Measurements from ENCODE around the gene C2orf78.

Gene C2orf78

GRCh38 chr2:73822276-73822675 lies 38.3 kb downstream of the C2orf78 start:
- Mint-ChIP-seq H3K4me3 (no peak overlapping the region), H3K4me1 (ENCODE audit: low read depth) (no peaks in the 10 kb centered on the region), H3K27ac (no peak overlapping the region), H3K27me3 (peaks cover 10% of the 10 kb centered on the region), H3K36me3 (ENCODE audit: low read depth) (no peaks in the 10 kb centered on the region), H3K9me3 (no peaks in the 10 kb centered on the region)
- intact Hi-C loops (cut with micrococcal nuclease) = no loop called here

- peaks cover 5% of the 10 kb centered on the region for H3K4me1 Mint-ChIP-seq (ENCODE audit: low read depth)
- no peak overlapping the region for H3K27ac Mint-ChIP-seq
- intact Hi-C loops (cut with micrococcal nuclease) = no loop called here
- H3K9me3 Mint-ChIP-seq = no peaks in the 10 kb centered on the region
- H3K27me3 Mint-ChIP-seq = peaks cover 10% of the 10 kb centered on the region
- no peak overlapping the region for H3K4me3 Mint-ChIP-seq
- no peaks in the 10 kb centered on the region for H3K36me3 Mint-ChIP-seq (ENCODE audit: low read depth)
Observed at GRCh38 chr2:73822991-73823390, 39.0 kb downstream of the C2orf78 start.

GRCh38 chr2:73823416-73823815 lies 39.4 kb downstream of the C2orf78 start:
- Mint-ChIP-seq H3K4me3 (no peak overlapping the region), H3K27me3 (peaks cover 8% of the 10 kb centered on the region), H3K27ac (no peak overlapping the region), H3K9me3 (no peaks in the 10 kb centered on the region), H3K4me1 (ENCODE audit: low read depth) (peaks cover 5% of the 10 kb centered on the region), H3K36me3 (ENCODE audit: low read depth) (no peaks in the 10 kb centered on the region)
- intact Hi-C loops (cut with micrococcal nuclease) = no loop called here

- Mint-ChIP-seq H3K27ac (no peak overlapping the region), H3K4me3 (no peak overlapping the region), H3K9me3 (no peaks in the 10 kb centered on the region), H3K27me3 (peaks cover 8% of the 10 kb centered on the region), H3K4me1 (ENCODE audit: low read depth) (peaks cover 5% of the 10 kb centered on the region), H3K36me3 (ENCODE audit: low read depth) (peaks cover 6% of the 10 kb centered on the region)
- intact Hi-C loops (cut with micrococcal nuclease) = loop anchor here (1.0 kb wide), 1 partner anchor 511 kb away; no protein-coding TSS in a partner anchor
Observed at GRCh38 chr2:73823916-73824523, 40.0 kb downstream of the C2orf78 start.

- H3K9me3 Mint-ChIP-seq = no peaks in the 10 kb centered on the region
- intact Hi-C loops (cut with micrococcal nuclease) = no loop called here
- H3K27ac Mint-ChIP-seq = no peak overlapping the region
- no peak overlapping the region for H3K4me3 Mint-ChIP-seq
- peaks cover 8% of the 10 kb centered on the region for H3K36me3 Mint-ChIP-seq (ENCODE audit: low read depth)
- peaks cover 5% of the 10 kb centered on the region for H3K27me3 Mint-ChIP-seq
- peaks cover 17% of the 10 kb centered on the region for H3K4me1 Mint-ChIP-seq (ENCODE audit: low read depth)
Observed at GRCh38 chr2:73825408-73825807, 41.4 kb downstream of the C2orf78 start.

GRCh38 chr2:73827018-73827417 lies 43.0 kb downstream of the C2orf78 start:
- Mint-ChIP-seq H3K9me3 (no peaks in the 10 kb centered on the region), H3K27ac (no peak overlapping the region), H3K27me3 (no peaks in the 10 kb centered on the region), H3K4me3 (no peak overlapping the region), H3K36me3 (ENCODE audit: low read depth) (peaks cover 23% of the 10 kb centered on the region), H3K4me1 (ENCODE audit: low read depth) (peaks cover 24% of the 10 kb centered on the region)
- intact Hi-C loops (cut with micrococcal nuclease) = no loop called here

GRCh38 chr2:73827660-73828388 lies 43.8 kb downstream of the C2orf78 start:
- peaks cover 28% of the 10 kb centered on the region for H3K4me1 Mint-ChIP-seq (ENCODE audit: low read depth)
- H3K9me3 Mint-ChIP-seq = peaks cover 6% of the 10 kb centered on the region
- no peak overlapping the region for H3K4me3 Mint-ChIP-seq
- intact Hi-C loops (cut with micrococcal nuclease) = no loop called here
- H3K27me3 Mint-ChIP-seq = no peaks in the 10 kb centered on the region
- no peak overlapping the region for H3K27ac Mint-ChIP-seq
- H3K36me3 Mint-ChIP-seq (ENCODE audit: low read depth) = peaks cover 31% of the 10 kb centered on the region

GRCh38 chr2:73828389-73828817 lies 44.4 kb downstream of the C2orf78 start:
- Mint-ChIP-seq H3K36me3 (ENCODE audit: low read depth) (peaks cover 33% of the 10 kb centered on the region), H3K9me3 (peaks cover 9% of the 10 kb centered on the region), H3K4me1 (ENCODE audit: low read depth) (peaks cover 29% of the 10 kb centered on the region), H3K27ac (peak overlapping the region; percentile 97), H3K27me3 (no peaks in the 10 kb centered on the region), H3K4me3 (peak overlapping the region; percentile 97)
- intact Hi-C loops (cut with micrococcal nuclease) = no loop called here

- Mint-ChIP-seq H3K27ac (peak within 1 kb of the TSS; percentile 97), H3K4me1 (ENCODE audit: low read depth) (peaks cover 29% of the 10 kb centered on the region), H3K4me3 (peak within 1 kb of the TSS; percentile 97)
Observed at GRCh38 chr2:73828818-73829570, 45.0 kb downstream of the C2orf78 start, which contains the start of gene STAMBP. STAMBP (plus strand) TSS chr2:73828961; CDS start chr2:73830857, 1,896 bp downstream.

GRCh38 chr2:73830871-73831401 lies 47.0 kb downstream of the C2orf78 start:
- peaks cover 51% of the 10 kb centered on the region for H3K36me3 Mint-ChIP-seq (ENCODE audit: low read depth)
- intact Hi-C loops (cut with micrococcal nuclease) = no loop called here

More at GRCh38 chr2:73828818-73829570, 45.0 kb downstream of the C2orf78 start, which contains the start of gene STAMBP:
- intact Hi-C loops (cut with micrococcal nuclease) = no loop called here
- Mint-ChIP-seq H3K9me3 (peaks cover 9% of the 10 kb centered on the region), H3K36me3 (ENCODE audit: low read depth) (peaks cover 33% of the 10 kb centered on the region), H3K27me3 (no peaks in the 10 kb centered on the region)

GRCh38 chr2:73832930-73833329 lies 48.9 kb downstream of the C2orf78 start:
- peaks cover 30% of the 10 kb centered on the region for H3K4me1 Mint-ChIP-seq (ENCODE audit: low read depth)
- H3K36me3 Mint-ChIP-seq (ENCODE audit: low read depth) = peaks cover 58% of the 10 kb centered on the region
- peaks cover 9% of the 10 kb centered on the region for H3K9me3 Mint-ChIP-seq
- H3K27me3 Mint-ChIP-seq = no peaks in the 10 kb centered on the region
- intact Hi-C loops (cut with micrococcal nuclease) = no loop called here
- H3K27ac Mint-ChIP-seq = no peak overlapping the region
- H3K4me3 Mint-ChIP-seq = no peak overlapping the region

More at GRCh38 chr2:73830871-73831401, 47.0 kb downstream of the C2orf78 start:
- H3K4me3 Mint-ChIP-seq = no peak overlapping the region
- peaks cover 9% of the 10 kb centered on the region for H3K9me3 Mint-ChIP-seq
- no peaks in the 10 kb centered on the region for H3K27me3 Mint-ChIP-seq
- no peak overlapping the region for H3K27ac Mint-ChIP-seq
- H3K4me1 Mint-ChIP-seq (ENCODE audit: low read depth) = peaks cover 29% of the 10 kb centered on the region

- no peaks in the 10 kb centered on the region for H3K27me3 Mint-ChIP-seq
- peaks cover 54% of the 10 kb centered on the region for H3K36me3 Mint-ChIP-seq (ENCODE audit: low read depth)
- H3K9me3 Mint-ChIP-seq = peaks cover 9% of the 10 kb centered on the region
- H3K27ac Mint-ChIP-seq = no peak overlapping the region
- H3K4me1 Mint-ChIP-seq (ENCODE audit: low read depth) = peaks cover 25% of the 10 kb centered on the region
- H3K4me3 Mint-ChIP-seq = no peak overlapping the region
- intact Hi-C loops (cut with micrococcal nuclease) = no loop called here
Observed at GRCh38 chr2:73836141-73836943, 52.4 kb downstream of the C2orf78 start.
